GM19455 (cell line): Measurements from ENCODE around the gene CCR7.
A peak's percentile ranks its signal among the peaks of the same experiment; 100 is the strongest.
"Not testable (repeated sequence)": the region's sequence is repeated elsewhere in the genome, so short reads cannot be mapped to it uniquely, and the experiment has no call there.

Experiments used
- ATAC-seq: cut with Tn5 transposase; IDR thresholded peaks from one replicate; pipeline ENCODE4 v1.9.1; 2021; ENCODE audit not compliant: unreplicated experiment

The CCR7 gene

DNA sequence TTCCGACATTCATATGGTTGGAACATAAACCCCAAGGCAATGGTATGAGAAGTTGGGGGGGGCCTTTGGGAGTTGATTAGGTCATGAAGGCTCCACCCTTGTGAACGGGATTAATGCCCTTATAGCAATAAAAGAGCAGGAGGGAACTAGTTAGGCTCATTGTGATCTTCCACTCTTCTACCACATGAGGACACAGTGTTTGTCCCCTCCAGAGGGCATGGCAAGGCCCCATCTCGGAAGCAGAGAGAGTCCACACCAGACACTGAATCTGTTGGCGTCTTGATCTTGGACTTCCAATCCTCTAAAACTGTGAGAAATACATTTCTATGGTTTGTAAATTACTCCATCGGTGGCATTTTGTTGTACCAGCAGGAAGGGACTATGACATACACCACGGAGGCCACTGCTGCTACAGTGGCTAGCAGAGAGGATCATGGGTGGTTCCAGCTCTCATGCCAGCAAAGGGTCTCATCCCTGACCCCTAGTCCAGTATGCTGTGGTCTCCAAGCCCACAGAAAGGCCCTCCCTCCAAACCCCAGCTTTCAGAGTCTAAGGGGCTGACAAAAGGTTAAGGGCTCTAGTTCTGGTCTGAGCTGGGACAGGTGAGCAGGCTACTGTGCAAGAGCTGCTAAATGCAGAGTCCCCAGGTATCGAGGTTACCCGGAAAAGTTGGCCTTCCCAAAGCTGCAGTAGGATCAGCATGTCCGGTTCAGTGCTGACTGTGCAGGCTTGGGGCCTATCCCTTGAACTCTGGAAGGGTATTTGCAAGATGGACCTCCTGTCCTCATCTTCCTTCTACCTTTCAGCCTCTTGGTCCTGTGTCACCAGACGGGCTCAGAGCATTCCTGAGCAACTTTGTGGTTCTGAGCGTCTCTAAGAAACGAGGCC, 12.2 kb downstream of the CCR7 start:
- ATAC-seq: no peak

DNA sequence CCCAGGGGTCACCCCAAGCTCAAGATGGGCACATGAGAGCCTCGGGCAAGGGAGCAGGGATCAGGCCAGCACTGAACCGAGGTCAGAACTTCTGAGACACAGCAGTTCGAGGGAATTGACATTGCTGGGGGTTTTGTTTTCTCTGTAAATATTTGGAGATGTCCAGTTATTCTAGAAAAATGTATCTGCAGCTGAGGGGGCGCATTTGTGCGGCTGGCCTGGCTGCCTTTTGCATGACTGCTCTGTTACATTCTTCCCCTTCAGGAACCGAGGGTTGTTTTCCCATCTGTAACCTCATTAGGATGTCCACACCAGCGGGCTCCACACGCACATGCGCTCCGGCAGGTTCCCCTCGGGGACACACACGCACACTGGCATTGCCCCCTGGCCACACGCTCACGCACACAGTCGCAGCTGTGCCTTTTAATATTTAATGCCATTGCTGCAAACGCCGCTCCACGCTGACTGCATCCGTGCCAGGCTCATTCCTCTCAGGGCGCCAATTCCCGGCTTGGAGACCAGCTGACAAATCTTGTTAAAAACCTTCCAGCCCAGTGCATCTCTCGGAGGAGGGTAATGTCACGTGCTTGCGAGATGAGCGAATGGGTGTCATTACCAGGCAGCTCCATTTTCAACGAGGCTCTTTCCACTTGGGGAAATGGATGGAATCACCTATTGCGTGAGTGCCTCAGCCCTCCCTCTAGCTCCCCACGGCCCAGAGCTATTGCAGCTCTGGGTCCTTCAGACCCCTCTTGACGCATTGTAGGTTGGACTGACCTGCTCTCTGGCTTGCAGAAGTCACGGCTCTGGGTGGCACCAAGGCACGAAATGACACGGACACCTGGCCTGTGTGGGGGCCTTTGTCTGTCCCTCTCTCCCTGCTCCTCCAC, 13.1 kb downstream of the CCR7 start:
- no peak for ATAC-seq

DNA sequence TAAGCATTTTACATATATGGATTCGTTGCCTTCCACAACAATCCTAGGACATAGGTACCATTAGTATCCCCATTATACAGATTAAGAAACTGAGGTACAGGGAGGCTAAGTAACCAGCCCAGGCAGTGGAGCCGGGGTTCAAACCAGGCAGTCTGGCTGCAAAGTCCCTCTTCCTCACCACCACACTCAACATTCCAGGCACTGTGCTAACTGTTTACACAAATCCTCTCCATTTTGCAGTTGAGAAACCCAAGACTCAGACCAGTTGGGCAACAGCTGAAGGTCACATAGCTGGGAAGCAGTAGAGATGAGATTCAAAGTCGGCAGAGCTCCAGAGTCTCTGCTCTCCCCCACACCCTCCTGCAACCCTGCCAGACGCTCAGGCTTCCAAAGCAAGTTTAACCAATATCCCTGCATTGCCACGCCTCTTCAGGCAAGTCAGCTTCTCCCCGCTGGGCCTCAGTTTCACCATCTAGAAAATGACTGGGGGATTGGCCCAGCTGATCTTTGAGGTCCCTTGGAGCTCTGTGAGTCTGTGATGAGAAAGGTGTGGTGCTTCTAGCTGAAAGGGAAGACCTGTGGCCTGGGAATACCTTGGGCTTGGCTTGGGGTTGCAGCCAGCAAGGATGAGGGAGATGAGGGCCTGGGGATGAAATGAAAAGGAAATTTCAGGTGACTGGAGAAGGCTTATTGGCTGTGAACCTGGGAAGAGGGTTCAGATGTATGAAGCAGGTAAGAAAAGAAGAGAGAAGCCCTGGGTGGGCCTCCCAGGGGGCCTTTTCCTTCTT, 14.0 kb downstream of the CCR7 start:
- ATAC-seq: no peak

DNA sequence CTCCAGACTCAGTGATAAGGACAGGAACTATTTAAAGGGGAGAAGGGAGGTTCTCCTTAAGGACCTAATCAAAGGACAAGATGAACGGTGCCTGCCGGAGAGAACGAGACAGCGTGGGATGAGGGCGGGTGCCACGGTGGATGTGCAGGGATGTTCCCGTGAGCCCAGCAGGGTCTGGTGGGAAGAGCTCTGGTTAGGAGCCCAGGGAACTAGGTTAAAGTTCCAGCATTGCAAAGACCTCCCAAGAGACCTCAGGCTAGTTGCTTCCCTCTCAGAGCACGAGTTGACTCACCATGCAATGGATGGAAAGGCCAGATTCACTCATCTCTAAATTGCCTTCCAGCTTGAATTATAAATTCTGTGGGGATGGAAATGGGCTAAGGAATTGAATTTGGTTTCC, 14.7 kb downstream of the CCR7 start:
- no peak for ATAC-seq

DNA sequence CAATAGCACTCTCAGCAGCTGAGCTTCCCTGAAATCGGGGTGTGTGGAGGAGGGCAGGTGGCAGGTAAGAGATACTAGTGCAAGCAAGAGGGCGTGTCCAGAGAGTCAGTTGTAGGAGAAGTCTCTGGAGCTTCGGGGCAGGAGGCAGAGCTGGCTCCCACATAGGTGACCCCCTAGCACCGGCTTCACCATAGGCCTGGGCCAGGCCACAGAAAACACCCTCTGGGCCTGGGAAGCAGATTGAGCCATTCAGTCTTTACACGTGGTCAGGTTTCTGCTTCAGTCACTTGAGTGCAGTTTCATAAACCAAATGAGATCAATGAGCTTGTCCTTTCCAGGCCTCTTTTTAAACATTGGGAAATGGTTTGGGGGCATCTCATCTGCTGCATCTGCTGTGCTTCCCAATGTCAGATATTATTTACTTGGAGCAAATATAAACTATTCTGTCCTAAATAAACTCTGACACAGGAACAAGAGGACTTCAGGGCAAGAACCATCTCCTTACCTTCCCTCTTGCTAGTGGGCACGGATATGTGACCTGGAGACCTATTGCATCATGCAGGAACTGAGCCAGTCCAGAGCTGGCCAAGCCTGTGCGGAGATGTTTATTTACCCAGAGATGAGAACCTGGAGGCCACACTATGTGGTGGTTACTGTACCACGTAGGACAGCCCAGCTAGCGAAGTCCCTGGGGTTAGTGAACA, 16.1 kb downstream of the CCR7 start:
- no peak for ATAC-seq

DNA sequence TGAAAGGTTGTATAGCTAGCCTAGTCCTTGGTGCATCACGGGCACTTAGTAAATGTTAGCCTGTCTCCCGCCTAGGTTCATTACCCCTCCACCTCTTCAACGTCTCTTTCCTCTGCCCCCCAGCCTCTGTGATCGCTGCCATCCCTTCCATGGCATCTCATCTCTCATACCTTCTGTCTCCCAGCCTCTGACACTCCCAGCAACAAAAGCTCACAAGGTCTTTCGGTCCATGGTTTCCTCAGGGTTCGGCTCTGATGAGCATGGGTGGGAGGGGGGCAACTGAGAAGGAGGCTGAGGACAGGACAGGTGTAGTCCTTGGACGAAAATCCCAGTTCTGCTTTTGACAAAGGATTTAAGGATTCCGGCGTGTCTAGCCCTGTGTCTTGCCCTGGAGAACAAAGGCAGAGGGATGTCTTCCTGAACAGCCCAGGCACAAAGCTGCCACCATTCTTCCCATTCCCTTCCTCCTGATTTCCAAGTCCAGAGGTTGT, 16.7 kb downstream of the CCR7 start:
- ATAC-seq: no peak

DNA sequence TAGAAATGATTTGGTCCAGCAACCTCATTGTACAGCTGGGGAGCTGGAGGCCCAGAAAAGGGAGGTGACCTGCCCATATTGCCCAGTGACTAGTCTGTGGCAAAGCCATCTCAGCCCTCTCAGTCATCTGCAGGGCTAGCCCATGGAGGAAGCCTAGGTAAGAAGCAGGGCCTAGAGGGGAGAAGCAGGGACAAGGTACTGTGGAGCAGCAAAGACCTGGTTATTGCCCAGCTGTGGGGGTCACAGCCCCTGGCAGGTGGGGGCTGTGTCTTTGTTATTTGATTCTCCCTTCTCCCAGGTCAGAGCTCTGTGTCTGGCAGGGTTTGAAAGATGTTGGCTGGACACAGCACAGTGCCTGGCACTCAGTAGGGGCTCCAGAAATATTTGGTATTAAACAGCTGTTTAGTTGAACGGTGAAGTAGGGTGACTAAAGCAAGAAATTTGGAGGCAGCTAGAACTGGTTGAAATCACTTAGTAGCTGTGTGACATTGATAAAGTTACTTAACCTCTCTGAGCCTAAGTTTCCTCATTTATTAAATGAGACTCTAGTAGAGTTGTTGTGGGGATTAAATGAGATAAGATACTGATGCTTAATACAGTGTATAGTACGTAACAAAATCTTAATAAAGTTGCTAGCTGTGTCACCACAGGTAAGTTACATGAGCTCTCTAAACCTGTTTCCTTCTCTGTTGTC, 17.3 kb downstream of the CCR7 start:
- no peak for ATAC-seq

DNA sequence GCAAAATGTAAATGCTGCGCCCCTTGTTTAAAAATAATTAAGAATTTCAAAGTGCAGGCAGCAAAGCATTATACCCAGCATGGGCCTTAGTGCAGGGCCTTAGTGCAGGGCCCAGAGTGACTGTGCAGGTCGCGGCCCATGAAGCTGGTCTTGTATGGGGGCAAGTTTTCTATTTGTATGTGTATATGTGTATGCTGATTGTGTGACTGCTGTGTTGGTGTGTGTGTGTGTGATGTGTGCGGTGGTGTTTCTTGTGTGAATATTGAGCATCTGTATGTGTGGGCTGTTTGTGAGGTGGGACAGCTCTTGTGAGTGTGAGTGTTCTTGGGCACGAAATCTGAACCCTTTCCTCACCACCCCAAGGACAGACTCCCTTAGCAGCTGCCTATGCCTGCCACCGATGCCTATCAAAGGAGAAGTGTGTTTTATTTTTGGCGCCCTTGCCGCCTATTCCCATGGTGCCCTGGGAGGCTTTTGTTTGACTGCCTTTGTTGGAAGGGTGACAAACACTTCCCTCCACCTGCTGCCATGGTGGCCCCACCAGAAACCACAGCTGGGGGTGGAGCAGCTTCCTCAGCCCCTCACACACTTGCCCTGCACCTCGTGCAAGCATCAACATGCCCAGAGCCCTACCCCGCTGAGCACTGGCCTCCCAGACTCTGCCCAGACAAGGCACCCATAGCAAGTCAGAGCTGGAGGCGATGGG, 18.0 kb downstream of the CCR7 start:
- ATAC-seq: no peak

DNA sequence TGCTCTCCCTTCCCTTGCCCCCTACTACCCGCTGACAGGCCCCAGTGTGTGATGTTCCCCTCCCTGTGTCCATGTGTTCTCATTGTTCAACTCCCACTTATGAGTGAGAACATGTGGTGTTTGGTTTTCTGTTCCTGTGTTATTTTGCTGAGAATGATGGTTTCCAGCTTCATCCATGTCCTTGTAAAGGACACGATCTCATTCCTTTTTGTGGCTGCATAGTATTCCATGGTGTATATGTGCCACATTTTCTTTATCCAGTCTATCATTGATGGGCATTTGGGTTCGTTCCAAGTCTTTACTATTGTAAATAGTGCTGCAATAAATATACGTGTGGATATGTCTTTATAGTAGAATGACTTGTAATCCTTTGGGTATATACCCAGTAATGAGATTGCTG, 18.8 kb downstream of the CCR7 start:
- not testable (repeated sequence) for ATAC-seq

DNA sequence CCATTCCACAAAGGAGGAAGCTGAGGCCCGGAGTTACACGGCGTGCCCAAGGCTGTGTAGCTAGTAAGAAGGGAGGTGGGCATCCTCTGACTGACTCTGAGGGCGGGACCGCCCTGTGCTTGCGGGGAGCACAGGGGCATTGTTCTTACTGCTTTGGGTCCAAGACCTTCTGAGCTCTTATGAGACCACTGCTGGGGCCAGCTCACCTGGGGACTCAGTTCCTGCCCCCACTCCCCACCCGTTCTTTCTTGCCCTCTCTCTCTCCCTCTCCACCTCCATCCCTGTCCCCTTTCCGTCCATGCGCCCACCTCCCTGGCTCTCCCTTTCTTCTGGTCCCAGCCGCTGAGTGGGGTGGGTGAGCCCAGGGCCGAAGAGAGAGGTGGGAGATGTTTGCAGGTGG, 19.6 kb downstream of the CCR7 start:
- ATAC-seq: no peak

DNA sequence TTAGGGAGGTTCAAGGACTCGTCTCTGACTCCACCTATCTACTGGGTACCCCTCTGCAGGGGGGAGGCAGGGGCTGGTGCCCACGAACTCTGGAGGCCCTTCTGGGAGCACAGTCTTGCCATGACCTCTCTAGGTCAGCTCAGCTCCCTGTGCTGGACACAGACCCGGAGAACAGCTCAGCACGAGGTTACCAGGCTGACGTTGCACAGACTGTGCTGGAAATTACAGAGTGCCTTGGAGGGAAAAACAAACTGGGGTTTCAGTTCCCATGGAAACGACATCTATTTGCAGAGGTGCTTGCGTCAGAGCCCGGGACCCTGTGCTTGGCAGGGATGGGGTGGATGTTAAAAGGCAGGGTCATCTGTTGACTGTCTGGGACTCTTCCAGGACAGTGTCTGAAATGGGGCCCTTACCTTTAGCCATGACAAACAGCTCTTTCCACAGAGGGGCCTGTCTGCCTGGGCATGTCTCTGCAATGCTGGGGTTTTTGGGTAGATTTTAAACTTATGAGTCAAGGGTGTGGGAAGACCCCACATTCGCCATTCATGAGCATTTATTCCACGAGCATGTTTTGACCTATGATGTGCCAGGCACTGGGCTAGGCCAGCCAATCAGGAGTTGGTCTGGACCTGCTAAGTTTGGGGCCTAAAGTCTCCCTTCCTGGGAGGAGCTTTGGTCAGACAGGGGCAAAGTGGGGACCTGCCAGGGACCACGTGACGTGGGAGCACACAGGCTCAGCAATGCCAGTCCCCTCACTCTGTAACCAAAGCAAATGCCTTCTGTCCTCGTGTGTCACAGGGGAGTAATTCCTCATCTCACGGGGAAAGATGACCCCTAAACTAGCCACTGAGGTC, 22.5 kb downstream of the CCR7 start:
- ATAC-seq: peak; percentile 62

DNA sequence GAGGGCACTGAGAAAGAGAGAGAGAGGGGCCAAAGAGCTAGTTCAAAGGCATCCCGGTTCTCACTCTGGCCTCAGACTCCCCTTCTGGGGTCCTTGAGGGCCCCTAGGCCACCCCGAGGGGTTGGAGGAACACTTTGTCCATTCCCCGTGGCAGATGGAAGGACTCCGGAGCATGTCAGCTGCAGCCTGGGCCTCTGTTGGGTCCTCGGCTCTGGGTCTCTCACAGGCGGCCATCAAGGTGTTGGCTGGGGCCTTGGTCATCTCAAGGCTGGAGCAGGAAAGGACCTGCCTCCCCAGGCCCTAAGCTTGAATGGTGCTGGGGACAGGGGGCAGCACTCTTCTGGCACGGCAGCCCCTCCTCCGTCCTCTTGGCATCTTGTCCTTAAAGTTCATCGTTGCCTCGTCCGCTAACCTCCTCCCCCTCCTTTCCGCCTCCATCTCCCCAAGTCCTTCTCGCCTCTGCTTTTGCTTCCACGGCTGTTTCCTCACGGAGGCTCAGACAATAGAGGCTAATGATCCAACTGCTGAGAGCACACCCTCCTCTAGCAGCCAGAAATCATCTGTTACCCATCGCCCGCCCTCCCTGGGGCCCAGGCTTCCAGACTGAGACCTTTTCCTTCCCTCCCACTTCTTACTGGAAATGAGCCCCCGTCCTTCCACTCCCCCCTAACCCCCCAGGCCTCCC, 23.3 kb downstream of the CCR7 start:
- ATAC-seq: no peak

DNA sequence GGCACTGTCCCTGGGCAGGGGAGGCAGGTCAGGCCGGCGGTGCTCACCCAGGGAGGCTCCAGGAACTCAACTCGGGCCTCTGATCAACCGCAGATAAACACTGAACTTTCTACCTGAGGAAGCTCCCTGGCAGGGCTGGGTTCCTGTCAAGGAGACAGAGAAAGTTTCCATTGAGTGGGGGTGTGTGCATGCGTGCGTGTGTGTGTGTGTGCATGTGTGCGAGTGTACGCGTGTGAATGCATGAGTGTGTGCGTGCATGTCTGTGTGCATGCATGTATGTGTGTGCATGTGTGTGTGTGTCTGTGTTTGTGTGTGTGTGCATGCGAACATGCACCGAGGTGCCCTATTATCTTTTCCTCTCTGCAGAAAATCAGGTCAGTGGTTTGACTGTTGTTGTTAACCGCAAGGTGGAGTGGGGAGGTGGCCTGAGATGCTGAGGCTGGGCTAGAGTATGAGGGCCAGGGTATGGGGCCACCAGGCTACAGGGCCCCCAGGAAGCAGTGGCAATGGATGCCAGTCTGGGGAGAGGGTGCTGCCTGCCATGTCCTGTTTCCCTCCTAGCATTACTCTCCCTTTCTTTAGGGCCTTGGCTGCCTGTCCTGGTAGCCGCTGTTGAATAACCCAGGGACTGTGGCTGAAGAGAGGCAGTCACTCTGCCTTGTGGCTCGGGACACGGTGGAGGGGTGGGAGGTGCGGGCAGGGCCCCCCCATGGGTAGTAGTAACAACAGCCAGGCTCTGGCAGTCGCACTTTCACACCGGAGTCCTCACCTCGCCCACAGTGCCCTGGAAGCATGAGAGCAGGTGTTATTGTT, 24.0 kb downstream of the CCR7 start:
- no peak for ATAC-seq

DNA sequence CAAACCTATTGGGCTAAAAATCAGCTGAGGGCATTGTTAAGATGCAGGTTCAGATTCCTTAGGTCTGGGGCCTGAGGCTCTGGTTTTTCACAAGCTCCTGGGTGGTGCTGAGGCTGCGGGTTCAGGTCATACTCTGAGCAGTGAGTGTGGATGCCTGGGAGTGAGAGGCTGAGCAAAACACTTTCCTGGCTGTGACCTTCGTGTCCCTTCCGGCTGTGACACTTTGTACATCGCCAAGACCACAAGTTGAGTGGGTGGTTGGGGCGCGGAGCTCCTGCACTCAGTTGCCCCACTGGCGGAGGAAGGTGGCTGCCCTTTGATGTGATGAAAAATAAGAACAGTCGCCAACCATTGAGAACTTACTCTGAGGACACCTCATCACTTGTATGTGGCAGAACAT, 24.8 kb downstream of the CCR7 start:
- no peak for ATAC-seq

DNA sequence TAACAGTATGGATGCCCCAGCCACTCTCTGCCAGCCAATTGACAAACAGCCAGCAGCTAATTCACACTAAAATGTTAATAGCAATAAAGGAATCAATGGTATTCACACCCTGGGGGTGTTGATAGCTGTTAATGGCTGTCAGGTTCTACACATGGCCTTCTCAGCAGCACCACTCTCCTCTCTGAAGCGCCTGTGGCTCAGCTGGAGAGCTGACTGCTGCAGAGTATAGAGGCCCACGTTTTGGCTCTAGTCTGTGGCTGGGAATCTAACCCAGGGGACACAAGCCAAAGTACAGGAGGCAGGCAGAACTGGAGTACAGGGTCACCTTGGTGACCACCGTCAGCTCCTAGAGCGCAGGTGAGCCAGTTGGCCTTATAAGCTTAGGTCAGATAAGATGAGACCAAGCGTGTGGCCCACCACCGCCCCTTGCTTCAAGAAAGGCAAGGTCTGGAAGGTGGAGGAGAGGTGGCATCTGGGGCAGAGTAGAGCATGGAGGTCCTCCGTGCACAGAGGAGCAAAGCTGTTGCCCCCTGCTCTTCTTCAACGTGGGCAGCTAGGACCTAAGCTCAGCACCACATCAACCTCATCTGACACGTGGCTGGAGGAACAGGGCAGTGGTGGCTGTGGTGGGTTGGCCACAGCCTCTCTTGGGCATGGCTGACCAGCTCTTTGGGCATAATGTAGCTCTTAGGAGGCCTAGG, 25.4 kb downstream of the CCR7 start:
- ATAC-seq: no peak

DNA sequence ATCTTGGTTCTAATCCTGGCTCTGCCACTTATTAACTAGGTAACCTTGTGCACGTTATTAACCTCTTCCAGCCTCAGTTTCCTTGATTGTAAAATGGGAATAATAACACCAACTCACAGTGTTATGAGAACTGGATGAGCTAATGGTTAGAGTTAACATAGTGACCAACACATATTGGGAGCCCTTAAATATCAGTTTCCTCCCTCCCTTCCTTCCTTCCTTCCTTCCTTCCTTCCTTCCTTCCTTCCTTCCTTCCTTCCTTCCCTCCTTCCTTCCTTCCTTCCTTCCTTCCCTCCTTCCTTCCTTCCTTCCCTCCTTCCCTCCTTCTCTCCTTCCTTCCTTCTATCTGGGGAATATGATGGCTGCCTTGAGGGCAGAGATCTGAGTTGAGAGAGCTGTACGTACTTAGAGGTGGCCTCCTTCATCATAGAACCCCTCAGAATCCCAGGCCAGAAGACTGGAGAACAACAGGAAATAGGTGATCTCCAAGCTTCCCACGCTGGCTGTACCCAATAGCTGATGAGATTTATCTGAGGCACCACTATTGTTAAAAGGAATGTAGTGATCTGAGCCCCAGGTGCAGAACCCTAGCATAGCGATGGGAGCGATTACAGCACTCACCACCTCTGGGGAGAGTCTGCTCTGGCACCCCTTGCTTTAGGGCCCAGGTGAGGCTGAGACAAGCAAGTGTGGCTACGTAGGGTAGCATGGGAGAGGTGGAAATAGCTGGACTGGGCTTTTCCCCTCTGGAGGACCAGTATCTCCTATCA, 26.2 kb downstream of the CCR7 start:
- no peak for ATAC-seq
